GM13976 (cell line): ENCODE results near the gene AGL.
A peak's percentile ranks its signal among the peaks of the same experiment; 100 is the strongest.
"Not testable (repeated sequence)": the region's sequence is repeated elsewhere in the genome, so short reads cannot be mapped to it uniquely, and the experiment has no call there.

Source experiments
- DNase-seq: peaks from one replicate; pipeline ENCODE4 v3.0.0; 2012; ENCODE audit warnings: low spot score
- CTCF ChIP-seq: IDR thresholded peaks from 2 replicates; pipeline ENCODE4 v1.5.1; 2012; ENCODE audit warnings: borderline replicate concordance, mild to moderate bottlenecking; ENCODE audit not compliant: insufficient read depth; ENCODE audit errors: extremely low read depth, missing control alignments, control extremely low read depth
- in situ Hi-C: fragments of 300-500 bp; cut with MboI; formaldehyde crosslinking; loops from one replicate; pipeline ENCODE4 v1.12.0; 2022; ENCODE audit warnings: low sequenced_read_pairs, mixed read lengths, inconsistent platforms; ENCODE audit not compliant: unreplicated experiment

The AGL gene

GRCh38 chr1:99965646-99966375 is 115.7 kb downstream of the AGL start:
- DNase-seq = no peak
- TF ChIP-seq CTCF = no peak
- in situ Hi-C loops = no loop called here

DNA sequence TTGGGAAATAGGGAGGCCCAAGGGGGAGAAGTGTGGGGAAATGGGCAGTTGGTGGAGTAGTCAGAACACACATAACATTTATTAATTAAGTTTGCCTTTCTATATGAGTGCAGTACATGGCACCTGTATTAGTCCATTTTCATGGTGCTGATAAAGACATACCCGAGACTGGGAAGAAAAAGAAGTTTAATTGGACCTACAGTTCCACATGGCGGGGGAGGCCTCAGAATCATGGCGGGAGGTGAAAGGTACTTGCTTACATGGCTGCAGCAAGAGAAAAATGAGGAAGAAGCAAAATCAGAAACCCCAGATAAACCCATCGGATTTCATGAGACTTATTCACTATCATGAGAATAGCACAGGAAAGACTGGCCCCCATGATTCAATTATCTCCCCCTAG is 118.1 kb downstream of the AGL start:
- DNase-seq = no peak
- TF ChIP-seq CTCF = no peak
- in situ Hi-C loops = no loop called here

DNA sequence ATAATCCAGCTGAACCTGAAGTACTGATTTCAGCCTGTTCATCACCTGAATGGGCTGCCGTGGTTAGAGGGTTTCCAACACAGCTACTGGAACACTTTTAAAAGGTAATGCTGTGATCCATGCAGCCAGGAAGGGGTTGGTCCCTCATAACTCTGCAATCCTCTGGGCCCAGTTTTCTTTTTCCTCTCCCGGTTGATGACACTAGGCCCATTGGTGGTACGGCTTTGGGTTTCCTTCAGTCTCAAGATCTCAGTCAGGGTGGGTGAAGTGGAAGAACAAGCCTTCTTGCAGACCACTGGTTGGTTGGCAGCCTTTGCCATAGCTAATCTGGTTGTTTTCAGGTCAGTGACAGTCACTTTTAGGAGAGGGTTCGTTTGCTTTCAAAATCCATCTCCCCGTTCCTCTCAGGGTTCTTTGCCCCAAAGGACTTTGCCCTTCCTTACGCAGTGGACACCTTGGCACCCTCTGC is 119.1 kb downstream of the AGL start:
- TF ChIP-seq CTCF = no peak
- DNase-seq = no peak
- in situ Hi-C loops = no loop called here

GRCh38 chr1:99969729-99970621 is 119.8 kb downstream of the AGL start, which contains the start of gene SLC35A3:
SLC35A3 (plus strand) TSS chr1:99969996; CDS start chr1:99993555, 23,559 bp downstream.
- in situ Hi-C loops = no loop called here
- TF ChIP-seq CTCF = no peak
- peak; percentile 93 for DNase-seq

GRCh38 chr1:99970713-99971255 is 120.6 kb downstream of the AGL start:
- TF ChIP-seq CTCF = no peak
- no peak for DNase-seq
- in situ Hi-C loops = no loop called here

GRCh38 chr1:99972066-99972465 is 121.9 kb downstream of the AGL start:
- DNase-seq, in situ Hi-C loops: not testable (repeated sequence)
